Mucosa of gallbladder (tissue), 1 donor: ENCODE measurements around the gene NFATC3. TPM values are rescaled to one million over a fixed set of nuclear protein-coding genes. Genes with fewer than 3 reads are reported as not detected.

ENCODE experiments used
- DNase-seq: peaks from one replicate; pipeline ENCODE4 v3.0.0-alpha.2; 2020; ENCODE audit warnings: low spot score
- total RNA-seq: library from RNA; stranded (reverse); gene quantifications from one replicate; pipeline ENCODE4 v1.2.1, GENCODE V29; 2021
- donor health status: DM: no; HTN: no; CAD: no.

The NFATC3 gene
- total RNA-seq, 1 donor from 2014 or later = 46.5 TPM

DNA sequence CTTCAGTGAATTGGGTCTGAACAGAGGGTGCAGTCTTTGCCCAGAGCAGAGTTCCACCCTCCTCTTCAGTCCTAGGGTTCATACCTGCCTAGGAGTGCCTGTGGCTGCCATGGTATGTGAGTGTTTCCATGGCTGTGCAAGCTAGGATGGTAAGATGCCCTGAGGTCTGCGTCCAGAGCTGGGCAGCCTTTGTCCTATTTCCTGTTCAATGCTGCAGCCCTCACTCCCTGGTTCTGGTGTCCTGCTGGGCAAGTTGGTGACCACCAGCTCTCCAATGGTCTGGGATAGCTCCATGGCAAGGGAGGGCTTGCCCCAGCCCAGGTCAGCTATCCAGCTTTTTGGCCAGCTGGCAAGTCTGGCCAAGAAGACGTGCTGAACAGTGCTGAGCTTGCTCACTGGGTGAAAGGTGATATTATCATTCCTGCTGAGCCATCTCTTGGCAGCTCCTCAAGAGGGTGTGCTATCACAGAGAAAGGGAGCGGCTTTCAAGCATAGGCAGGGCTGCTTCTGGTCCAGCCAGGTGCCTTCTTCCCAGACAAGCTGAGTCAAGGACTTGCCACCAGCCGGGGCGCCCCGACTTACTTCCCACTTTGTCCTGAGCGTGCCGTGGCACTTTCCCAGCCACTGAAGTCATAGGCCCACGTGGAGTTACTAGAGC, 13.0 kb upstream of the NFATC3 start:
- DNase-seq = peak; percentile 71

DNA sequence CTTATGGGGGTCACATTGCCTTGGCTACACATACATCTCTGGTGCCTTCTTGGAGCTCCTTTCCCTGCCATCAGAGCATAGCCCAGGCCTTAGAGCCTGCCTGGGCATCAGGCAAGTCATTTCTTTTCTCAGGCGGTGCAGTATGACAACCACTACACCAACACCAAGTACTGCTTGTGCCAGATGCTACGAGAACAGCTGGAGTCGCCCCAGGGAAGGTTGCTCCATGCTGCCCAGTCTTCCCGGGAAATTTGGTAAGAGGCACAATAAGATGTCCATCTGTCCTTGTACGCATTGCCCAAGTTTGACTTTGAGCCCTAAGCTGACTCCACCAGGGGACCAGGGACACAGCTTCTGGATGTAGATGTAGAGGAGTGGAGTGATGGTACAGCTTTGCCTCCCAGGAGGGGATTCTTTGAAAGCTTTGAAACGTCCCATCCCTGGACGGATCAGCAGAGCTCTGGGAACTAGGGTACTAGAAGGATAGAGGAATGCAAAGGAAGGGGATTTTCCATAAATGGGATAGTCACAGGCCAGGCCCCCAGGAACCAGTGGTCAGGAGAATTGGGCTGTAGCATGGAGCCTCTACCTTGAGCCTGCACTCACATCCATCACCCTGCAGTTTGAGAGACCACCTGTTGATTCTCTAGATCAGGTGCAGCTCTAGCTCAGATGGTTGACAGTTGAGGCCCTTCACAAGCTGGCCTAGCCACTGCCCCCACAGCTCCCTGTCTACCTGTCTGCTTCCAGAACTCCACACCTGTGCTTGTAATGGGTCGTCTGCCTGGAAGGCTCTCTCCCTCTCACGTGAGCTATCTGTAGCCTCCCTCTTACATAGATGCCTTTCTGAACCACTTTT, 11.0 kb upstream of the NFATC3 start:
- DNase-seq = no peak

DNA sequence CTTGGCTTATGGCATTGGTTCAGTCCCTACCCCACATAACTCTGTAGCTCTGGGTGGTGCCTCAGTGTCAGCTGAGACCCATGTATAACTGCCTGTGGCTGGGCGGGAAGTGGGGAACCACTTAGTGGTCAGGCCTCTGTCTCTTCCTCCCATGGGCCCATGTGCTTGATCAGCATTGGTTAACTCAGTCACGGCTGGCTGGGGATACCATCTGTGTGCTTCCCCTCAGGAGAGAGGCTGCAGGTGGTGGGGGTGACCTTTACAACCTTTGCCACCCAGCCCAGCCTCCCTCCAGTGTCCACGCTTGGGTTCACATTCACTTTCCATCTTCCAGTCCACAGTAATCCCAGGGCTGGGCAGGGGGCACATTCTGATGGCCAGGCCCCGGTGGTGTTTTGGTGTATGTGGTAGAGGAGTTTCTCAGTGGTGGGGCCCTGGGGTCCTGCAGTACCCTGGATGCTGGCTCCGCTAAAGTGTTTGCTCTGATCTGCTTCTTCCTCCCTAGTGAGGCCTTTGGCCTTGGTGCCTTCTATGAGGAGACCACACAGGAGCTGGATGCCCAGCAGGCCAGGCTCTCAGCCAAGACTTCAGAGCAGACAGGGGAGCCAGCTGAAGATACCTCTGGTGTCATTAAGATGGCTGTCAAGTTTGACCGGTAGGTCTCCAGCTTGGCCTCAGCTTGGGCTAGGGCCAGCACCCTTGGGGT, 10.2 kb upstream of the NFATC3 start:
- no peak for DNase-seq

DNA sequence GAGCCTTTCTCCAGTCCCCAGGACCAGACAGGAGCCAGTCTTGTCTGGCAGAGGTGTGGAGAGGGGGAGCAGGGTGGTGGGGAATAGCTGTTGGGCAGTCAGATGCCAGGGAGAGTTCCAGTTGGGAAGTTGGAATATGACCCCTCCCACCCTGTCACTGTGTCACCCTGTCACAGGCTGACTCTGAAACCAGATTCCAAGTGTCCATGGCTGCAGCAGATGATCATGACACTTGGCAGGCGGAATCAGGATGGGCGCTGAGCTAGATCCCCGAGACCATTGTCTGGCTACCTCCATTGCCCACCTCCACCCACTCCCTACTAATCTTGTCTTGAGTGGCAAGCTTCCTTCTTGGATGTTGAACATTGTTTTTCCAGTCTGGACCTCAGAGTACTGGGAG, 9.2 kb upstream of the NFATC3 start:
- no peak for DNase-seq

DNA sequence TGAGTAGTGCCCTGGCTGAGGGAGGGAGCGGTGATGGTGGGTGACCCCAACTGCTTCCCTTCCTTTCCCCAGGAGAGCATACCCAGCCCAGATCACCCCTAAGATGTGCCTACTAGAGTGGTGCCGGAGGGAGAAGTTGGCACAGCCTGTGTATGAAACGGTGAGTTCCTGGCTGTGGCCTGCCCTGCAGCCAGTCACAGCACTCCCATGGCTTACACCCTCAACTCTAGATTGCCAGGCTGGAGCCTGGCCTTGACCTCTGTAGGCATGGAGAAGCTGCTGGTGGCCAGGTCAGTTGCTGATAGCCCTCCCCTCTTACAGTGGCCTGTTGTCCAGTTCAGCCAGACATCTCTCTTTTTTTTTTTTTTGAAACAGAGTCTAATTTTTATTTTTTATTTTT, 8.6 kb upstream of the NFATC3 start:
- DNase-seq = no peak

DNA sequence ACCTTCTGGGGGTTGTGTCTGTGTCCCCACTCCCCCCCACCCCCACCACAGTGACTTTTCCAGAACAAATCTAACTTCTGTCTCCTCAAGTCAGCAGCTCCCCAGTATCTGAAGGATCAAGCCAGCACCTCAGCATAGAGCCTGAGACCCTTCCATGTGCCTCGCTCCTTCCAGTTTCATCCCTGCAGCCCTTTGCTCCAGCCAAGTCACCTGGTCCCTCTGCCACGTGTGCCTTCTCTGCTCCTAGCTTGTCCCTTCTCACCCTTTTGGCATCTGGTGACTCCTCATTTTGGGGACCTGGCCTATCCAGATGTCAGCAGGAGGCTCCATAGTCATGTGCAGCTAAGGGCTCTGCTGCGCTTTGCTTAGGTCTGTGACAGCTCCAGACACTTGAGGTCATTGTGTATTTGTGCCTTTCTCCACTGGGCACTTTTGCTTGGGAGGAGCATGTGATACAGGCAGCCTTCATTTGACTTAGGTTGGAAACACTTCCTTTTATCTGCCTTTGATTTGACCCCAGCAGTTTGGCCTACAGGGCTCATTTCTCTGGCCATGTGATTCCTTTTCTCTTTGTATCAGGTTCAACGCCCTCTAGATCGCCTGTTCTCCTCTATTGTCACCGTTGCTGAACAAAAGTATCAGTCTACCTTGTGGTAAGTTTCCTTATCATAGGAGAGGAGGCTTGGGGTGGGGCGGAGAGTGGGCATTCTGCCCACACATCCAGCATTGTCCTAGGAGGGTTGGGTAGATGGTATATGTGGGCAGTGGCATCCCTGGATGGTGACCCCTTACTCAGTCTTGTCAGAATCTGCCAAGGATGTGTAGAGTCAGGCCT, 7.1 kb upstream of the NFATC3 start:
- DNase-seq = peak; percentile 60

DNA sequence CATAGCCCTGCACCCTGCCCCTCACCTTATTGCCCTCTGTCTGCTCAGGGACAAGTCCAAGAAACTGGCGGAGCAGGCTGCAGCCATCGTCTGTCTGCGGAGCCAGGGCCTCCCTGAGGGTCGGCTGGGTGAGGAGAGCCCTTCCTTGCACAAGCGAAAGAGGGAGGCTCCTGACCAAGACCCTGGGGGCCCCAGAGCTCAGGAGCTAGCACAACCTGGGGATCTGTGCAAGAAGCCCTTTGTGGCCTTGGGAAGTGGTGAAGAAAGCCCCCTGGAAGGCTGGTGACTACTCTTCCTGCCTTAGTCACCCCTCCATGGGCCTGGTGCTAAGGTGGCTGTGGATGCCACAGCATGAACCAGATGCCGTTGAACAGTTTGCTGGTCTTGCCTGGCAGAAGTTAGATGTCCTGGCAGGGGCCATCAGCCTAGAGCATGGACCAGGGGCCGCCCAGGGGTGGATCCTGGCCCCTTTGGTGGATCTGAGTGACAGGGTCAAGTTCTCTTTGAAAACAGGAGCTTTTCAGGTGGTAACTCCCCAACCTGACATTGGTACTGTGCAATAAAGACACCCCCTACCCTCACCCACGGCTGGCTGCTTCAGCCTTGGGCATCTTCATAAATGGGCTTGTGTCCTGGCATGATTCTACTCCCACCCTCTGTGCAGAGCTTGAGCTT, 6.3 kb upstream of the NFATC3 start:
- no peak for DNase-seq

DNA sequence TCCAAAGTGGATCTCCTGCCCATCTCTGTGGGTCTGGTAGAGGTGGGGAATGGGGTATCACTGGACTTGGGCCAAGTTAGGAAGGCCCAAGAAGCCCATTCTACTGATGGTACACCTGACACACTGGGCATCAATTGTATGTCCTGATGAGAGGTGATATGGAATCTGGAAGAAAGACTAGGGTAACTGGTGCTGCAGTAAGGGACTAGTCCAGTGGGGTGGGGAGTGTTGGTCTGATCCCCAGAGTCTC, 5.9 kb upstream of the NFATC3 start:
- no peak for DNase-seq

DNA sequence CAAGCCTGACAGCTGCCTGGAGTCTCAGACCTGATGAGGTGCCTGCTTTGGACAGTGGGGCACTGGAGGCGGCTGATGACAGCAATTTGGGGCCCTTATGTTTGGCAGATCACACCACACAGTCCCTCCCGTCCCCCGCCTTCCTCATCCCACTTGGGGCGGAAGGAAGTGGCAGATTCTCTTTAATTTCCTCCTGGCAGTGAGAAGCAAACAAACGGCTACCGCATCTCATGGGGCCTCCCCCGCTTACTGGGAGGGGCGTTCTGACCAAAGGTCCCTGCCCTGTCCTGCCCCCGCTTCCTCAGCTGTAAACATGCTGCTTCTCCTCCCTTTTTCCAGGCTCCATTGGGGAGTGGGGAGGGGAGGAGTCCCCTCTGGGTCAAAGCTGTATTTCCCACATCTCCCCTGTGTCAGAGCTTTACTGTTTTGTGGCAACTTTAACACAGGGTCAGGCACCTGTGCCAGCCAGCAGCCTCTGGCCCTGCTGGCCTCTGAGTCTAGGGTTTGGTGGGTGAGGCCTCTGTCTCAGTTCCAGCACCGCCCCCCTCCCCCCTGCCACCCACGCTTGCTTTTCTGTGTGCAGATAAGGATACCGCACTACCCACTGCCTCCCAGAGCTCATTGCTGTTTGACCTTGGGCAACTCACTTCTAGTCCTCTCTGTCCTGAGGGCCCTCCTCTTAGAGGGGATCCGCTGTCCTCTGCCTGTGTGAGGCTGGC, 5.4 kb upstream of the NFATC3 start:
- peak; percentile 78 for DNase-seq

DNA sequence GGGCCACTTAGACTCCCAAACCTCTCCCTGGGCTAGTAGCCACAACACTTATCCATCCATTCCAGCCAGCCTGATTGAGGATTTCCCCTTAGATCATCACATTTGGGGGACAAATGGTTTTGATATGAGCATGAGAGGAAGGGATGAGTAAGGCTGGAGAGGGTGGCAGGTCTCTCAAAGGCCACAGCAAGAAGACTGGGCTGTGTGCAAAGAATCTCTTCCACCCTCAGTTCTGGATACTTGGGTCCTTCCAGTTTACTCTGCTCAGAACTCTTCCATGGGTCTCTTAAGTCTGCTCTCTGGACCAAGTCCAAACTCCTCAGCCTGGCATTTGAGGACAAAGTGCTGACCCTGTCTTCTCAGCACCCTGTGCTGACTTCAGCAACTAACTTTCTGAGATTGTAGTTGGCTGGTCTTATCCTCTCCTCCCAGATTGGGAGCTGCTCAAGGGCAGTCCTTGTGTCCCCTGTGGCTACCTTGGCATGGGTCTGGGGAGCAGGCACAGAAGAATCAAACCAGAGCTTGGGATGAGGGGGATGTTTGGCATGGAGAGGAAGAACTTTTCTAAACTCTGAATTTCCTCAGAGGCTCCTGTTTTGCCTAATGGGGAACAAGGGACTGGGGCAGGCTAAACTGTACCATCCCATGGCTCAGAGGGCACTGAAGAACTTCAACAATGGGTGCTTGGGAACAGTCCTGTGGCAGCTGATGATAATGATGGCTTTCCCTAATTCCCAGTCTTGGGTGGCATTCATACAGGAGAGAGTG, 3.1 kb upstream of the NFATC3 start:
- no peak for DNase-seq

DNA sequence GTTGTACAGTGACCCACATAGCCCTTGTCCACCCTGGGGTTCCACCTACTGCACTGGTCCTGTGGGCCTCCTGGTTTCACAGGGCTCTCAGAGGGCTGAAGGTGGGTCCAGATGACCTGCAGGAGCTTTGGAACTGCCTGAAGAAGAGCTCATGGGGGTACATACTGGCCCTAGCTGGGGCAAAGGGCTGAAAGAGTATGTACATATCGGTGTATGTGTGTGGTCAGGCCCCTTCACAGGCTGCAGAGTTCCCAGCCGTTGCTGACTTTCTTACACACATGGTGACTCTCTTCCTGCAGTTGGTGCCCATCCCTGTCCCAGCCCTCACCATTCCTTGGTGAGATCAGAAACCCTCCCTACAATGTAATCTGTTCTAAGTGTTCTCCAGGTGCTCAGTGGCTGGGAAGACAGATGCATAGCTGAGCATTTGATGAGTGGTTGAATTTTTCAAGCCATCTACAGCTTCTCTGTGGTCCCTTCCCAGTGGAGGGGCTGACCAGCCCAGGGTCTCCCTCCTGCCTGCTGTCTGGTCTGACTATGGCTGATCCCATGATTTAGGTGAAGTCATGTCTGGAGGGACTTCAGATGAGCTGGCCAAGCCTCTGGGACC, 2.4 kb upstream of the NFATC3 start:
- DNase-seq = no peak

DNA sequence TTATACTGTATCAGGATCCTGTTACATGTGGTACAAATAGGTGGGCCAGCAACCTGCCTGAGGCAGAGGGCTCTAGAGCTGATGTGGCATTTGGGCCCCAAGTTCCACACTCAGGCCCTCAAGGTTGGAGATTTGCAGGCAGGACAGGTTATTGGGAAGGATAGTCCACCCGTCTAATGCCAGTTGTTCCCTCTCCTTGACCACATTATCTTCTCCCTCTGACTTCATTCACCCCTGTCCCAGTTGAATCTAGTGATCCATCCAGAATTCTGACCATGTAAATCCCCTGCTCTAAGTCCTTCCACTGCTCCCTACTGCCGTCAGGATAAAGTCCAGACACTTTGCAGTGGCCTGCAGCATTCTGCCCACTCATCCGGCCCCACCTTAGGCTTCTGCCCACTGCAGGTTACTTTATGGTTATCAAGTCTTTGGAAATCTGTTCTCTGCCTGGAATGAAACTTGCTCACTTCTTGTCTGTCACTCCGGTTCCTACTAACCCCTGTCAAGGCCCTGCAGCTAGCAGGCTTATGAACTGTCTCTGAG, 1.9 kb upstream of the NFATC3 start:
- no peak for DNase-seq

DNA sequence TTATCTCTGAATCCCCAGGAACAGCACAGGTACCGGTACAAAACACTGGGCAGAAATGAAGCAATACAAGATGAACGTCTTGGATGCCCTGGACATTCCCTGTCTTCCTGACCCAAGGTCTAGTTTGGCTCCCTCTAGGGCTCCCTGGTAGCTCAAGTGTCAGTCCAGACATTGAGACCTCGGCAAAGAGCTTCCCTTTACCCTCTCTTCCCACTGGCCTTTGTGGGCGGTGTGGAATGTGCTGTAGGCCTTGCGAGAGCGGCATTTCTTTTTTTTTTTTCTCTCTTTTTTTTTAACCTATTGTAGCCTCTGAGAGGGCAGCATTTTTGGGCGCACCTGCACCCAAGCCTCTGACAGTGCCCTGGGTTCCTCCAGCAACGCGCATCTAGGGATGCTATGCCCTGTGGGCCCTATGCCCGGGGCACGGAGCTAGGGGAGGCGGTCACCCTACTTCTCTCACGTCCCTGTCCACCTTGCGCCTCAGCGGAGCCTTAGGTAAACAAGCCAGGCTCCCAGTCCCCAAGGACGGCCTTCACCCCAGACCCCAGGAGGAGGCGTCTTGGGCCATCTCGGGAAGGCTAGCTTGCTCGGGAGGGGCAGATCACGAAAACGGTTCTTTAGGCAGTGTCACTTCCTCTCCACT, 1.2 kb upstream of the NFATC3 start:
- DNase-seq = peak; percentile 27

DNA sequence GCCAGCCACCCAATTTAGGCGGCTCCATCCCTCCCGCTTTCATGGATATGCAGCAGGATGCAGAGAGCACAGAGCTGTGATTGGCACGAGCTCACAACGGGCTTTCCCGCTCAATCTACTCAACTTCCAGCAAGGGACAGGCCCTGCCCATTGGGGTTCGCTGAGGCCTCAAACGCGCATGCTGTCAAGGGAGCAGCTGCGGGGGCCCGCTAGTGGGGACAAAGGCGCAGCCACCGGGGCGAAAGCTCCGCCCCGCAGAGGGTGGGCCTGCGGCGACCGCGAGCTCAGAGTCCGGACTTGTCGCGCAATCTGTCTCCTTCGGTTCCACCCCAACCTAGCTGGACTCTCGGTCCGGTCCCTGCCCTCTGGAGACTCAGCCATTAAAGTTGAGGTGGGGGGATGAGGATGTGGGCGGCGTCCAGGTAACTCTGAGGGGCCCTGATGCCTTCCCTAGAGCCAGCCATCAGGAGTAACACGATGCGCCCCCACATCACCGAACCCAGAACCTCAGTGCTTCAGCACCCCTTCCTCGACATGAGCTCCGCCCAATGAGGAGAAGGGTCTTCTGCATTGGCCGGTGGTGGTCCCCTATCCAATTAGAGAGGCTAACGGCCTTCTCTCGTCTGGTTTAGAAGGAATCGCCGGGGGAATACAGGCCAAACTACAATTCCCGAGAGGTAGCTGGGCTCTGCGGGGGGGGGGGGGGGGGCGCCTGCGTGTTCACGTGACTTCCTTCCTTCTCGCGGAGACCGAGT, 489 bp upstream of the NFATC3 start:
- peak; percentile 91 for DNase-seq

DNA sequence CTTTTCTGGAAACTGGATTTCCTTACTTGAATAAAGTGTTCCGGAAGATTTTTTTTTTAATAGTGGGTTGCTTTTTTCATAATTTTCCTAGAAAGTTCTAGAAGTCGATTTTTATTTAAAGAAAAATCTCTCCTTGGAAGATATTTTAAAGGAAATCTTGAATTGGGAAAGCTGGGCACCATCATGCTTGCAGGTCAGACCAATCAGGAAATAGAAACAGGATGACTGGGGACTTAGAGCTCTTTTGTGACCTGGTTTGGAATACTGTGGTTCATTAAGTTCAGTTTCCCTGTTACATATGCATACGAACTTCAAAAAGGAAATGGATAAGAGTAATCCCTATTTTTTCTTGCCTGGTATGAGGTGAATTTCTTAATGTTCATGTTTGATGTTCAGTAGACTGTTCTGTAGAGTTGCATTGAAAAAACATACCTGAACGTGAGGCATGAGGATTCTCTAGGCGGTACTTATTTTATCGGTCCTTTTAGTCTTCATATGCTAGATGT, 1.2 kb downstream of the NFATC3 start:
- DNase-seq = no peak

DNA sequence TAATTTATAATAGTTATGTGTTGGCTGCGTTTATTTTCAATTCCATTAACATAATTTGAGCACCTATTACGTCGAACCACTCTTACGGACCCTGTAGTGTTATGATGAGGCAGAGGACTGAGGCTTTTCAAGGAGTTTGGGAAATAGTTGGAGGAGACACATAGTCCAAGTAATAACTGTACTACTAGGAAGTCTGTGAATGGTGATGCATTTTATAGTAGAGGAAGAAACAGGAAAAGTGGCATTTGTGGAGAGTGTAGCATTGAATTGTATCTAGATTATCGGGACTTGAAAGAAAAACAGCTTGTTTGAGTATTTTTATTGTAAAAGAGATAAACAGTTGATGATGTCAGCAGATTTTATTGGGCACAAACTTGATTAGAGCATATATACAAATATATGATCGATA, 1.7 kb downstream of the NFATC3 start:
- DNase-seq = no peak

DNA sequence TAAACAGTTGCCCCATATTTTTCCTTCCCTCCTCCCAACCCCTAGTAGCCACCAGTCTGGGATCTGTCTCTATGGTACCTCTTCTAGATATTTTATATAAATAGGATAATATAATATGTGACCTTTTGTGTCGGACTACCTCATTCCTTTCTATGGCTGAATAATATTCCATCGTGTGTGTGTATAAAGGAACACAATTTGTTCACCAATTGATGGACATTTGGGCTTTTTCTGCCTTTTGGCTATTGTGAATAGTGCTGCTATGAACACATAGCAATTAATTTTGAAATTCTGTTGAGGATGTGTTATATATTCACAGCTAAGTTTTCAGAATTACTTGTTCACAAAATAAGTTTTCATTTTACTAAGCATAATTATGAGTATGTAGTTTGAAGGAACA, 2.5 kb downstream of the NFATC3 start:
- no peak for DNase-seq
